Prostate gland (tissue), 2 donors: ENCODE results near the gene TMEM40.

Experiments used
- POLR2A ChIP-seq: fragments of 450-650 bp; IDR thresholded peaks from one replicate; pipeline ENCODE4 v1.6.1; 2016; ENCODE audit warnings: antibody characterized with exemption, mild to moderate bottlenecking
- POLR2AphosphoS5 ChIP-seq: sonication (generic); formaldehyde crosslinking; IDR thresholded peaks from one replicate; pipeline ENCODE4 v1.6.1; 2017; ENCODE audit warnings: antibody characterized with exemption
- TF ChIP-seq, protein P1 (sequence below), 4 experiments: fragments of 200-600 bp in 2 of 4; fragments of 450-650 bp in 2 of 4; sonication (generic) in 2 of 4; IDR thresholded peaks; 1 replicate in 3 of 4; 2 replicates in 1 of 4; pipeline ENCODE4 v1.5.1; 2016 to 2019; ENCODE audit warnings: antibody characterized with exemption in 4 of 4, mild to moderate bottlenecking in 2 of 4, moderate library complexity in 2 of 4

DNA sequence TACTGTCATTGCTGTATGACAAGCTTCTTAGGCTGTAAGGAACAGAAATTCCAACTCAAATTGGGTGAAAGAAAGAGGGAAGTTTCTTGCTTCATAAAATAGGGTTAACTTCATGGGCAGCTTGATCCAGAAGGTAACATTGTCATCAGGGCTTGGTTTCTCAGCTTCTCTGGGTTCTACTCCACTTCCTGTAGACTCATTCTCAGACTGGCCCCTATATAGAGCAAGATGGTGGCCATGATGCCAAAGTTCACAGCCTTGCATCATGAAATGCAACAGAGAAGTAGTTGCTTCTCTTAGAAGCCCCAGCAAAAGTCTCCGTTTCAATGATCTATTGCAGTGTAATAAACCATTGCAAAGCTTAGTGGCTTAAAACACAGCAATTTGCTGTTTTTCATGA is 33.6 kb downstream of the TMEM40 start:
- TF ChIP-seq, protein P1, sequence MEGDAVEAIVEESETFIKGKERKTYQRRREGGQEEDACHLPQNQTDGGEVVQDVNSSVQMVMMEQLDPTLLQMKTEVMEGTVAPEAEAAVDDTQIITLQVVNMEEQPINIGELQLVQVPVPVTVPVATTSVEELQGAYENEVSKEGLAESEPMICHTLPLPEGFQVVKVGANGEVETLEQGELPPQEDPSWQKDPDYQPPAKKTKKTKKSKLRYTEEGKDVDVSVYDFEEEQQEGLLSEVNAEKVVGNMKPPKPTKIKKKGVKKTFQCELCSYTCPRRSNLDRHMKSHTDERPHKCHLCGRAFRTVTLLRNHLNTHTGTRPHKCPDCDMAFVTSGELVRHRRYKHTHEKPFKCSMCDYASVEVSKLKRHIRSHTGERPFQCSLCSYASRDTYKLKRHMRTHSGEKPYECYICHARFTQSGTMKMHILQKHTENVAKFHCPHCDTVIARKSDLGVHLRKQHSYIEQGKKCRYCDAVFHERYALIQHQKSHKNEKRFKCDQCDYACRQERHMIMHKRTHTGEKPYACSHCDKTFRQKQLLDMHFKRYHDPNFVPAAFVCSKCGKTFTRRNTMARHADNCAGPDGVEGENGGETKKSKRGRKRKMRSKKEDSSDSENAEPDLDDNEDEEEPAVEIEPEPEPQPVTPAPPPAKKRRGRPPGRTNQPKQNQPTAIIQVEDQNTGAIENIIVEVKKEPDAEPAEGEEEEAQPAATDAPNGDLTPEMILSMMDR (IDR thresholded peaks at IDR 0.05), result no peak
- TF ChIP-seq POLR2A (no peak), POLR2AphosphoS5 (no peak)
